ENCODE measurements around the gene EXOC8. TPM values are rescaled to one million over a fixed set of nuclear protein-coding genes. Genes with fewer than 3 reads are reported as not detected.
"Not testable (repeated sequence)": the region's sequence is repeated elsewhere in the genome, so short reads cannot be mapped to it uniquely, and the experiment has no call there.

EXOC8 gene
- total RNA-seq, 1 experiment from 2014 or later: 19.4 TPM

- DNase-seq (ENCODE audit: low spot score): no peak
These were observed 14.2 kb upstream of the EXOC8 start for GRCh38 chr1:231351816-231352215.

GRCh38 chr1:231348856-231349255, 11.2 kb upstream of the EXOC8 start:
- not testable (repeated sequence) for DNase-seq (ENCODE audit: low spot score)

- no peak for DNase-seq (ENCODE audit: low spot score)
These were observed 10.8 kb upstream of the EXOC8 start for GRCh38 chr1:231348442-231348841.

- no peak for DNase-seq (ENCODE audit: low spot score)
These were observed 10.3 kb upstream of the EXOC8 start for GRCh38 chr1:231347961-231348360.

- no peak for DNase-seq (ENCODE audit: low spot score)
These were observed 2.8 kb upstream of the EXOC8 start for GRCh38 chr1:231340328-231341013.

- DNase-seq (ENCODE audit: low spot score): peak; percentile 10
These were observed 847 bp upstream of the EXOC8 start, which contains the start of gene SPRTN for GRCh38 chr1:231338270-231339128. Gene SPRTN (plus strand): TSS chr1:231338293. CDS start chr1:231338384, 91 bp downstream.

- no peak for DNase-seq (ENCODE audit: low spot score)
These were observed 595 bp downstream of the EXOC8 start for GRCh38 chr1:231337043-231337471.

GRCh38 chr1:231335663-231336602, 1.7 kb downstream of the EXOC8 start:
- no peak for DNase-seq (ENCODE audit: low spot score)

- no peak for DNase-seq (ENCODE audit: low spot score)
These were observed 2.7 kb downstream of the EXOC8 start for GRCh38 chr1:231334952-231335351.

- DNase-seq (ENCODE audit: low spot score): no peak
These were observed 3.5 kb downstream of the EXOC8 start for GRCh38 chr1:231334079-231334666.

GRCh38 chr1:231332761-231333160, 4.9 kb downstream of the EXOC8 start:
- DNase-seq (ENCODE audit: low spot score): no peak

- no peak for DNase-seq (ENCODE audit: low spot score)
These were observed 8.2 kb downstream of the EXOC8 start for GRCh38 chr1:231329483-231329882.

- no peak for DNase-seq (ENCODE audit: low spot score)
These were observed 10.0 kb downstream of the EXOC8 start for GRCh38 chr1:231327617-231328016.

- no peak for DNase-seq (ENCODE audit: low spot score)
These were observed 11.4 kb downstream of the EXOC8 start for GRCh38 chr1:231326248-231326647.

GRCh38 chr1:231324660-231325059, 13.0 kb downstream of the EXOC8 start:
- DNase-seq (ENCODE audit: low spot score): no peak

GRCh38 chr1:231322880-231323530, 14.6 kb downstream of the EXOC8 start:
- DNase-seq (ENCODE audit: low spot score): no peak

GRCh38 chr1:231319080-231319479, 18.6 kb downstream of the EXOC8 start:
- DNase-seq (ENCODE audit: low spot score): no peak

- DNase-seq (ENCODE audit: low spot score): no peak
These were observed 19.1 kb downstream of the EXOC8 start for GRCh38 chr1:231318568-231318967.

- DNase-seq (ENCODE audit: low spot score): no peak
These were observed 19.7 kb downstream of the EXOC8 start for GRCh38 chr1:231318015-231318355.

GRCh38 chr1:231317306-231318014, 20.2 kb downstream of the EXOC8 start:
- no peak for DNase-seq (ENCODE audit: low spot score)
